Ureter (tissue), 1 donor: ENCODE measurements around the gene LDB3. TPM values are rescaled to one million over a fixed set of nuclear protein-coding genes. Genes with fewer than 3 reads are reported as not detected.
A peak's percentile ranks its signal among the peaks of the same experiment; 100 is the strongest.
"Not testable (repeated sequence)": the region's sequence is repeated elsewhere in the genome, so short reads cannot be mapped to it uniquely, and the experiment has no call there.

Source experiments
- DNase-seq: peaks from one replicate; pipeline ENCODE4 v3.0.0-alpha.2; 2020; ENCODE audit warnings: low spot score
- total RNA-seq: library from RNA; stranded (reverse); gene quantifications from one replicate; pipeline ENCODE4 v1.2.4, GENCODE V29; 2023
- donor health status: DM: yes; HTN: yes; CAD: no.

The LDB3 gene
- 15.9 TPM for total RNA-seq

DNA sequence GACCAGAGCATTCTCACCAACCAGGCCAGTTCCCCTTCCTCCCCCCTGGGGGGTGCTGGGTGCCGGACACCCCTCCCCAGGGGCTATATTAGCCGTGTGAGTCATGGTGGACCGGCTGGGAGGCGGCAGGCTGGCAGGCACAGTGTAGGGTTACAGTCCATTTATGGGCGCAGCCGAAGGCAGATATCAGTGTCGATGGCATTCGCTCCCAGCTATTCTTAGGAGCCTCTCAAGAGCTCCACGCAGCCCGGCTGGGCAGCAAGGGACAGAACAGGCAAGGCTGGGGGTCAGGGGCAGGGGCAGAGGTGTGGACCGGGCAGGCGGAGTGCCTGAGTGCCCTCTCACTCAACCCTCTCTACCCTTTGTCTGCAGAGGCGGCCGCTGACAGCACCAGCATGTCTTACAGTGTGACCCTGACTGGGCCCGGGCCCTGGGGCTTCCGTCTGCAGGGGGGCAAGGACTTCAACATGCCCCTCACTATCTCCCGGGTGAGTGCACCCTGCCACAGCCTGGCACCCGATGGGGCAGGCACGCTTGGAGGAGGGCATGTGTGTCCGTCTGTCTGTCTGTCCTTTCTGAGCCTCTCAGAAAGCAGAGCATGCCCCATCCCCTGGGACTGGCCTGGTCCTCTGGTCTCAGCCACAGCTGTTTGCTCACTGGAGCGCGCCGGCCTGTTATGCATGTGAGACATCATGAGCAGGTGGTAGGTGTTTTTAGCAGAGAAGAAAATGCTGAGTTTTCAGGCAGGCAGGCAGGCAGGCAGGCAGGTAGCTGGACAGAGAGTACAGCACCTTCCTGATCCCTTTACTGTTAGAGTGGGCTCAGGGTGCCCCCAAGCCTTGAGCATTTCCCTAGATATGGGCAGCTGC, at the start of gene LDB3:
Gene LDB3 (plus strand): TSS at position 215 of the 869 bp plus-strand sequence. CDS start 181 bp downstream, at position 396.
- DNase-seq: peak; percentile 69

DNA sequence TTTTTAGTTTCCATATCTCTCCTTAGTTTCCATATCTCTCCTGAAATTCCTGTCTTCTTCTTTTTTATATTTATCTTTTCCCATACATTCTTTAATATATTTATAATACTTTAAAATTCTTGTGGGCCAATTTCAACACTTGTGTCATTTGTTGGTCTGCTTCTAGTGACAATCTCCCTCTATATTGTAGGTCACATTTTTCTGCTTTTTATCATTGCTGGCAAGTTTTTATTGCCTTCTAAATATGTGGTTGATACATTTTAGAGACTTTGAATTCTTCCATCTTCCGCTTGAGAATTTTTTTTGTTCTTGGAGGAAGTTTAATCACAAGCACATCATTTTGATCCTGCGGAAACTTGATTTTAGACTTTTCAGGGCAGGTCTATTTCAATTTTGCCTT, 40.0 kb upstream of the LDB3 start:
- no peak for DNase-seq

- no peak for DNase-seq
These were observed 38.2 kb upstream of the LDB3 start for GRCh38 chr10:86630079-86630478.

DNA sequence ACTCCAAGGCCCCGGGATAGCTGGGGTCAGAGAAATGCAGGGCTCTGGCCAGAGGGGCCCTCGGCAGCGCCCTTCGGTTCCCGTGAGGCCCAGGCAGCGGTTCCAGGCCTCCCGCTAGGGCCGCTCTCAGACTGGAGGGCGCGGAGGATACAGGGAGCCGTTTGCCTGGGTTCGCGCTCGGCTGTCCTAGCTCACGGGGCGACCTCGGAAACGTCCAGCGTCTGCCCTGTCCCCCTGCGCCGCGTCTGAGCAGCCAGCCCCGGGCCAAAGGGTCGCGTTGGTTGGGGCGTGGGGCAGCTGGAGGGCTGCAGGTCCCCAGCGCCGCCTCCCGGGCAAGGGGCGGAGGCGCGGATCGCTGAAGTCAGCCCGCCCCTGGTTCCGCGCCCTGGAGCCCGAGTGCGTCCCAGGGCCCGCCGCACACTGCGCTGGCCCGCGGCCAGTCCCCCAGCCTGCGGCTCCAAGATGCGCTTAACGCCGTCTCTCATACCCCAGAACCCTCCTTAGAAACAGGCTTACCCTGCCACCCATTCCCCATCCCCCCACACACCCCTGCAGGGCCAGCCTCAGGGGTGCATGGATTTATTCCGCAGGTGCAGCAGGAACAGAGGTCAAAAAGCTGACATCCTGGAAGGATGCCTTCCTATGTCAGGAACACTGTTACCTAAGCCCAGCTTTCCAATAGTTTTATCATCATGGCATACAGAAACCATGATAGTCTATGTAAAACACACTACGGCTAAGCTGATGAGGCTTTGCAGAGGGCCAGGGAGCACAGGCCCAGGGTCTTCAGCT, 36.1 kb upstream of the LDB3 start:
- DNase-seq: no peak

- DNase-seq: no peak
These were observed 35.4 kb upstream of the LDB3 start for GRCh38 chr10:86632951-86633350.

DNA sequence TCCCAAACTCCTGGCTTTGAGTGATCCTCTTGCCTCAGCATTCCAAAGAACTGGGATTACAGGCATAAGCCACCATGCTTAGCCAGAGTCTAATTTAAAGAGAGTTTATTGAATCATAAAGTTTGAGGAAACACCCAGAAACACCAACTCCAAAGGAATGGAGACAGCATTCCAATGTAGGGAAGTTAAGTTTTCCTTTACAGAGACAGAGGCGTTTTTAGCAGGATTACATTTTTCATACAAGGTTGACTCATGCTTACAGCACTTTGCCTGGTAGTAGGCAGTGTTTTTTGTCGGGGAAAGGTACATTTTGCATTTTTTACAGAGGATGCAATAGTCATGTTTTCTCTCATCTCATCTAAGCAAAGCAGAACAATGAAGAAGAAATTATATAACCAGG, 32.9 kb upstream of the LDB3 start:
- DNase-seq: no peak

- no peak for DNase-seq
These were observed 32.0 kb upstream of the LDB3 start for GRCh38 chr10:86636311-86636710.

DNA sequence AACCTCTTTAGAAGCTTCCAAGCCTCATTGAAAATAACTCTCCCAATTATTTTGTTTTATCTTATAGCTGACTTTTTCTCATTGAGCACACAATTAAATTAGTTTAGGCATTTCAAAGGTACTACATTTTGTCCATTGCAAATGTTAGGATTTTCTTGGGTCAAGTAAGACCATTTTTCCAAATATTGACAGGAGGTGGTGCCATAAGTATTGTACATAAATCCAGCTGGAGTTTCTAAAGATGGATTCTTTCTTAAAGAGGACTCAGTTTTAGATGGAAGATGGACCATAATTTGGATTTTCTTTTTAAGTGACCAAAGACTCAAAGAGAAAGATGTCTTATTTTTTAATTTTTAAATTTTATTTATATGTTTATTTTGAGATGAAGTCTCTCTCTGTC, 26.3 kb upstream of the LDB3 start:
- no peak for DNase-seq

DNA sequence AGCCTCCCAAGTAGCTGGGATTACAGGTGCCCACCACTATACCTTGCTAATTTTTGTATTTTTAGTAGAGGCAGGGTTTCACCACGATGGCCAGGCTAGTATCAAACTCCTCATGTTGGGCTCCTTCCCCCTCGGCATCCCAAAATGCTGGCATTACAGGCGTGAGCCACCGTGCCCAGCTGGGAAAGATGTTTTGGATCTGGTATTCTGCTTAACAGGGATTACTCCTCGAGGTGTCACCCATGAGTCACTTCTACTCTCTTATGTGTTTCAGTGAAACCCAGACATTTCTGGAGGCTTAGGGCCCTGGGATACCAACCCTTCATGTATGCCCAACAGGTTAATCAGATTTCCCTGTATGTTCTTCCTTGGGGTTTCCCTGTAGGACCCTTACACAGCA, 25.8 kb upstream of the LDB3 start:
- no peak for DNase-seq

DNA sequence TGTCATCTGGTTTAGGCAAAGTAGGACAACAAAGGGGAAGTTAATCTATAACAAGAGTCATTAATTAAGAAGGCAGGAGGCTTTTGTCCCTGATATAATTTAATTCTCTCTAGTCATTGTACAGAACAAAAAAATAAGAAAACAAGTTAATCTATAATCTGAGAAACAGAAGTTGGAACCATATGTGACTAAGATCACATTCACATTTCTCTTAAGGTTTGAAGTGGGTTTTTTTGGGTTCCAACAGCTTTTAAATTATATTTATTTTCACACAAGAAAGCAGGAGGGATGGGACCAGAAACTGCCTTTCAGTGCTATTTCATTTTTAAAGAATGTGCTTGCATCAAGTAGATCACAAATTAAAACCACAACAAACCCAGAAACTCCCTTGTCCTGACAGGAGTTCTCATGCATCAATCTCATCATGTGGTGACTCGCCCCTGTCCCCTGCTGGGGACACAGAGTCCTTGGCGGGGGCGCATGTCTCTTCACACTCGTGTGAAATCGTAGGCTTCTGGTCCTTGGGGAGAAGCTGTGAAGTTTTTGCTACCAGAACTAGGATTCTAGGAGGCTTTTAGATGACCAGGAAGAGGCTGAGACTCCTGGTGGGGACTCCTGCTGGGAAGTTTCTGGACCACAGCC, 24.0 kb upstream of the LDB3 start:
- peak; percentile 40 for DNase-seq

DNA sequence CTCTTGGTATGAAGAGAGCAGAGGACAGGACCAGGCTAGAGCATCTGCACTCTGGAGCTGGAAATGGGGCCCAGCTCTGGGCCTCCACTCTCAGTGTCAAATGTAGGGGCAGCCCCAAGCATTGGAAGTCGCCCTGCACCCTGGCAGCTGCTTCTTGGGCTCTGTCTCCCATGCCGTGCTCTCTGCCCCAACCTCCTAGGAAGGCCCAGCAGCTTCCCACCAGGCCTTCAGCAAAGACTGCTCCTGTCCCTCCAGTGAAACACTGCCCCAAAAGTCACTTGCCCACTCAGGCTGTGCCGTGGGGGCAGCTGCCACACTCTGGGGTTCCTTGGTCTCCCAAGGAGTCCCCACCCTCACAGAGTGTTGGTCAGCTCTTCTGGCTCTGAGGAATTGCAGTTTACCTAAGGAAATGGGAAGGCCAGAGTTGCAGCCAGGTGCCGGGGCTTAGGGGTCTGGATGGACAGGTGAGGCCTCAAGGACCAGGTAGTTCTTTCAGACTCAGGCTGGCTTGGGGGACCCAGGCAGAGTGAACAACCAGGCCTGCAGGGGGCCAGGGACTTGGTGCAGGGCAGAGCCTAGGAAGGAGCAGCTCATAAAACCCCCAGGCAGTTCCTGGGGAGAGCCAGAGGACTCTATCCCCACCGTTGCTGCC, 23.4 kb upstream of the LDB3 start:
- peak; percentile 36 for DNase-seq

DNA sequence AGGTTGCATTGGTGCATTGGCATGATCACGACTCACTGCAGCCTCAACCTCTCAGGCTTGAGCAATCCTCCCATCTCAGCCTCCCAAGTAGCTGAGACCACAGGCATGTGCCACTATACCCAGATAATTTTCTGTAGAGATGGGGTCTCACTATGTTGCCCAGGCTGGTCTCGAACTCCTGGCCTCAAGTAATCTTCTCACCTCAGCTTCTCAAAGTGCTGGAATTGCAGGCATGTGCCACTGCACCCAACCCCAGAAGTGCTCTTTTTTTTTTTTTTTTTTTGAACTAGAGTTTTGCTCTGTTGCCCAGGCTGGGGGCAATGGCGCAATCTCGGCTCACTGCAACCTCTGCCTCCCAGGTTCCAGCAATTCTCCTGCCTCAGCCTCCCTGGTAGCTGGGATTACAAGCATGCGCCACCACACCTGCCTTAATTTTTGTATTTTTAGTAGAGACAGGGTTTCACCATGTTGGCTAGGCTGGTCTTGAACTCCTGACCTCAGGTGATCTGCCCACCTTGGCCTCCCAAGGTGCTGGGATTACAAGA, 22.6 kb upstream of the LDB3 start:
- DNase-seq: not testable (repeated sequence)

DNA sequence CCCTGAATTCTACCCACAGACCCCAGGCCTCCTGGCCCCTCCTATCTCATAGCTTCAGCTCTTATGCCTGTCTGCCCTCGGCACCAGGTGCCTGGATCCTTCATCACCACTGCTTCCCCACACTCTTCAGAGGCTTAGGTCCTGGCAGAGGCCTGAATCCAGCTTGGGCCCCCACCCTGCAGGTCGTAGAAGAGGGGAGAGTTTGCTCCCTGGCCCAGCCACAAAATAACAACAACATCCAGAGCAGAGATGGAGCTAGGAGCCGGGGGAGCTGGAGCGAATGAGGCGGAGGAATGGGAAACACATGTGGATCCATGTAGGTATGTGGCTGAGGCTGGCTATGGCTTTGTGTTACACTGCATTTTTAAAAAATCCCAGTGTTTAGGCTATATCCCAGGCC, 21.8 kb upstream of the LDB3 start:
- DNase-seq: peak; percentile 38

GRCh38 chr10:86646933-86647332, 21.4 kb upstream of the LDB3 start:
- DNase-seq: peak; percentile 12

DNA sequence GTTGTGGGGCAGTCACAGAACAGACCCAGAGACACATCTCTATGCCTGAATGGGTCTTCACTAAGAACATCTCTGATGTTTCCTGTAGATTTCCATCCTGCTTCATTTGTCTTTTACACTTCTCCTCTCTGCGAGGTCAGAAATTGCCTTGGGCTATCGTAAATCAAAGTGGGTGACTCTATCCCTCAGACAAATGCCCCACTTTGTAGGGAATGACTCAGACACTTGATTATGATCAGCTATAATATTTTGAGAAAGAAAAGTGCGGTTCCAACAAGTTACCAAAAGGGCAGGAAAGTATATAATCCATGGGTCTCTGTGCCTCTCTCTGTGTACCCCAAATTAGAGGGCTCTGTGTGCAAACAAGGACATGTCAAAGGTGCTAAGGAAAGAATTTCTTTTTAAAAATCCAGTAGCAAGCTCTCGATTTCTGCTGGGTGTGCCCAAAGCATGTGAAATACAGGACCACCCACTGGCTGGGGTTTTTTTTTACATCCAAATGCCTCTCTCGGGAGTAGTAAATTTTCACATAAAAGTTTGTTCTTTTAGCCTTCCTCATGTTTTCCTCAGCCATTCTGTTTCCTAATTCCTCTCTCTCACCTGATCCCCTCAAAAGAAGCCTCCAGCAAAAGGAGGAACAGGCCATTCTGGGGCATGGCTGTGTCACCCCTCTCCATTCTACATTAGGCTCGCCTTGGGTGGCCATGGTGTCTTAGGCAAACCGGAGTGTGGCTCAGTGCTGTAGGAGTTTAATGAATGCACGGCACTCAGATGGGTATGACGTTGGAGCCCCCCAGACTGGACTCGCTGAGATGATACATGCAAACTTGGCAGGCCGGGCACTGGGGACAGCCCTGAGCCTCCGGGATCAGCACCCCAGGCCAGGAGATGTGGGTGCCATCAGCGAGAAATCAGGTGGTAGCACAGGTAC, 20.3 kb upstream of the LDB3 start:
- DNase-seq: peak; percentile 37

DNA sequence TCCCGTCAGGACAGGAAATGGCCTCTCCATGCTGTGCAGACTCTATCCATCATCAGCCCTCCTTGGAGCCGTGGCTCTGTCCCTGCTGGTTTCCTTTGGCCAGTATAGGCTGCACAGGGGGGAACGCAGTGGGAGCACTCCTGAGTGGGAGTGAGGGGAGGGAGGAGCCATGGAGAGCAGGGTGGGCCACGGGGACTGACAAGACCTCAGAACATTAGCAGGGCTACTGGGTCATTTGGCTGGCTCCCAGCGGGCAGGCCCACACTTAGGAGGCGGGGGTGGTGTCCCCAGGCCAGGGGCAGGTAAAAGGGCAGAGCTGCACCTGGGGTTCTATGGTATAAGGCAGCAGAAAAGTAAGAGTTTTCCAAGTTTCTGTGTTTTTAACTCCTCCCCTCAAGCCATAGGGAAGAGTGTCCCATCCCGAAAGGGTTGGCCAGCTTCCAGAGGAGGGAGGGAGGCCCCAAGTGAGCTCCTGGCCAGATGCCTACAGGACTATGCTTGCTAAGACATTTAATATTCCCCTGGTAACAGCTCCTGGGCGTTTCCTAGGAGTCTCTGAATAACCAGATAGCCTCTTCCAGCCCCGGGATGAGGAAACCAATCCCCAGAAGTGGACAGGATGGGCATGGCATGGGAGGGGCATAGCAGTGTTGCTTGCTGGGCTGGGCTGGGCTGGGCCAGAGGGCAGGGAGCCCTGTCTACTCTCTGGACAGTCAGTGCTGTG, 19.4 kb upstream of the LDB3 start:
- peak; percentile 80 for DNase-seq

- peak; percentile 41 for DNase-seq
These were observed 18.7 kb upstream of the LDB3 start for GRCh38 chr10:86649471-86650150.

DNA sequence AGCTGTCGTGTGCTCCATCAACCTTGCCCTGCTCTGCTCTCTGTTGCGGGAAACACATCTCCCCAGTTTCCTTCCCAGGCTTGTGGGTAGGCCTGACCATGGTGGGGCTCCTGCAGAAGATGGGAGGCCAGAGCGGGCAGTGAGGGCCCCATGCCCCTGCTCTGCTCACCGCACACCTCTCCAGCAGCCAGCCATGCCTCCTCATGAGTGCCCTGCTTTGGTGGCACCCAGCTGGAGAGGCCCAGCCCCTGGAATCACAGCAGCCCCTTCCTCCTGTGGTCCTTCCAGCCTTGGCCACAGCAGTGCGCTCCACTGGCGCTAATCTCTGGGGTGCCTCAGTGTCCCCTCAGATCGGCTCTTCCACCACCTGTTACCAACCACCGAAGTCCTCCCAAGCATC, 18.2 kb upstream of the LDB3 start:
- peak; percentile 31 for DNase-seq

DNA sequence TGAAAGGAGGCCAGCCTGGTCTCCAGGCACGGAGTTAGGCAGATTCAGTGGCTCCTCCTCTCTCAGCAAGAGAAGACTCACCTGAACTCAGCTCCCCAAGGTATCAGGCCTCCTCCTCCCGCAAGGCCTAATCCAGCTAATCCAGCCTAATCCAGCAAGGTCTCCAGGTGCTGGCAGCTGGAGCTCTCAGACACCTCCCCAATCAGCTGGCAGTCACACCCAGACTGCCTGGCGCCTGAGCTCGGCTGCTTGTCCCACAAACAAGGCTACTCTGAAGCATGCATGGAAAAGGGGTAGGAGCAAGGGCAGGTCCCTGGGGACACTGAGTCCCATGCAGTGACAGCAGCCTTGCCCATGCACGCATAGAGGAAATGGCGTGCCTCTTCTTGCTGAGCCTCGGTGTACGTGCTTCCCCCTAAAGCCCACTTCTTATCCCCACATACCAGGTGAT, 17.3 kb upstream of the LDB3 start:
- no peak for DNase-seq
